Fibroblast of lung (primary cell): ENCODE results near the gene KLRG1. TPM values are rescaled to one million over a fixed set of nuclear protein-coding genes. Genes with fewer than 3 reads are reported as not detected.

Experiments used
- DNase-seq, 2 donors: peaks; one replicate each; pipeline versions ENCODE4 v3.0.0 to v3.0.0-alpha.2; 2010; ENCODE audit warnings: low read depth in 2 of 2
- H2AFZ ChIP-seq: 2 replicates; pipeline ENCODE4 v1.5.1; 2012; ENCODE audit warnings: low read length, control low read depth, inconsistent platforms
- H3K27ac ChIP-seq: 2 replicates; pipeline ENCODE4 v1.5.1; 2011; ENCODE audit warnings: low read length, control low read depth; ENCODE audit not compliant: insufficient read depth
- H3K27me3 ChIP-seq: 2 replicates; pipeline ENCODE4 v1.5.1; 2011; ENCODE audit warnings: mild to moderate bottlenecking, low read length; ENCODE audit not compliant: control insufficient read depth, insufficient read depth
- H3K36me3 ChIP-seq: 2 replicates; pipeline ENCODE4 v1.5.1; 2011; ENCODE audit warnings: low read length; ENCODE audit not compliant: control insufficient read depth, insufficient read depth
- H3K4me1 ChIP-seq: 2 replicates; pipeline ENCODE4 v1.5.1; 2011; ENCODE audit warnings: low read length; ENCODE audit not compliant: control insufficient read depth, insufficient read depth; ENCODE audit errors: extremely low read depth
- H3K4me2 ChIP-seq: 2 replicates; pipeline ENCODE4 v1.5.1; 2011; ENCODE audit warnings: low read length, control low read depth; ENCODE audit not compliant: insufficient read depth; ENCODE audit errors: extremely low read depth
- H3K4me3 ChIP-seq, 4 experiments: fragments of 200-600 bp in 1 of 4; sonication (generic) in 1 of 4; replicated peaks in 1 of 4; 2 replicates each; pipeline ENCODE4 v1.5.1; 2011 to 2016; ENCODE audit warnings: low read length in 4 of 4, low read depth in 3 of 4, mild to moderate bottlenecking in 3 of 4, control low read depth in 2 of 4, inconsistent platforms in 1 of 4, mixed read lengths in 1 of 4; ENCODE audit not compliant: insufficient read depth in 1 of 4; ENCODE audit errors: control extremely low read depth in 1 of 4
- H3K79me2 ChIP-seq: 2 replicates; pipeline ENCODE4 v1.5.1; 2012; ENCODE audit warnings: mild to moderate bottlenecking, low read length, inconsistent platforms; ENCODE audit not compliant: control insufficient read depth, insufficient read depth
- H3K9ac ChIP-seq: 2 replicates; pipeline ENCODE4 v1.5.1; 2011; ENCODE audit warnings: mild to moderate bottlenecking, low read length, control low read depth; ENCODE audit not compliant: insufficient read depth
- H3K9me3 ChIP-seq: 2 replicates; pipeline ENCODE4 v1.5.1; 2012; ENCODE audit warnings: low read depth, low read length; ENCODE audit not compliant: control insufficient read depth, insufficient read depth
- H4K20me1 ChIP-seq: 2 replicates; pipeline ENCODE4 v1.5.1; 2011; ENCODE audit warnings: low read length; ENCODE audit not compliant: control insufficient read depth, insufficient read depth; ENCODE audit errors: extremely low read depth
- CTCF ChIP-seq, 2 donors: IDR thresholded peaks in 1 of 2; conservative IDR thresholded peaks in 1 of 2; 1 replicate in 1 of 2; 2 replicates in 1 of 2; pipeline ENCODE4 v1.5.1; 2011 to 2012; ENCODE audit warnings: low read length in 2 of 2, control low read depth in 1 of 2, inconsistent platforms in 1 of 2, low read depth in 1 of 2, mild to moderate bottlenecking in 1 of 2
- EZH2 ChIP-seq: IDR thresholded peaks from 2 replicates; pipeline ENCODE4 v1.5.1; 2012; ENCODE audit warnings: low read length, control low read depth, mild to moderate bottlenecking; ENCODE audit errors: missing control alignments
- polyA plus RNA-seq, 2 donors: library from polyadenylated mRNA; depleted of rRNA in 1 of 2; stranded (reverse) in 1 of 2; unstranded in 1 of 2; fragments of >200 nt; gene quantifications; 2 replicates each; pipeline ENCODE4 v1.2.1, GENCODE V29; 2011 to 2012; ENCODE audit warnings: missing spikeins in 1 of 2
- total RNA-seq: library from RNA; depleted of rRNA; stranded (reverse); fragments of >200 nt; gene quantifications from 2 replicates; pipeline ENCODE4 v1.2.1, GENCODE V29; 2014

Gene KLRG1
- total and polyA plus RNA-seq, 2 donors (not counting 1 experiment from before 2014, with no cell fraction given): 1.0 to 1.8 TPM

GRCh38 chr12:9036227-9036626 lies 46.9 kb downstream of the KLRG1 start:
- H3K4me3 ChIP-seq: no peak overlapping the region
- H4K20me1 ChIP-seq: no peaks in the 10 kb centered on the region
- no peaks in the 10 kb centered on the region for H3K79me2 ChIP-seq
- no peak for TF ChIP-seq CTCF (conservative IDR thresholded peaks at IDR 0.05 in 1 of 2, IDR thresholded peaks at IDR 0.05 in 1 of 2; ENCODE audit: low read depth in 1 of 2, low read length in 2 of 2)
- TF ChIP-seq EZH2: no peak
- H3K4me2 ChIP-seq: no peak overlapping the region
- H3K27ac ChIP-seq: no peak overlapping the region
- no peaks in the 10 kb centered on the region for H3K9me3 ChIP-seq
- no peaks in the 10 kb centered on the region for H3K36me3 ChIP-seq
- no peak for DNase-seq
- no peak overlapping the region for H3K9ac ChIP-seq
- H2AFZ ChIP-seq: no peak overlapping the region
- no peaks in the 10 kb centered on the region for H3K4me1 ChIP-seq
- no peaks in the 10 kb centered on the region for H3K27me3 ChIP-seq

DNA sequence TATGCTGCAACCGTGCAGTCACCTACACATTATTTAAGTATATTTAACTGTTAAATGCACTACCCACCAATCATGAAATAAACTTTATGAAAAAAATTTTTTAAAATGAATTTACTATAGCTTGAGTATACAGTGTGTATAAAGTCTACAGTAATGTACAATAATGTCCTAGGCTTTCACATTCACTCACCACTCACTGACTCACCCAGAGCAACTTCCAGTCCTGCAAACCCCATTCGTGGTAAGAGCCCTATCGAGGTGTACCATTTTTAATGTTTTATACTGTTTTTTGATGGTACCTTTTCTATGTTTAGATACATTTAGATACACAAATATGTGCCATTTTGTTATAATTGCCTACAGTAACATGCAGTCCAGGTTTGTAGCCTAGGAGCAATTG lies 48.1 kb downstream of the KLRG1 start:
- no peak overlapping the region for H3K27ac ChIP-seq
- no peaks in the 10 kb centered on the region for H3K79me2 ChIP-seq

GRCh38 chr12:9039397-9039977 lies 50.1 kb downstream of the KLRG1 start:
- TF ChIP-seq EZH2 (no peak), CTCF (conservative IDR thresholded peaks at IDR 0.05 in 1 of 2, IDR thresholded peaks at IDR 0.05 in 1 of 2; ENCODE audit: low read depth in 1 of 2, low read length in 2 of 2) (peak; percentile 66 to 77)
- Histone ChIP-seq H3K27me3 (no peaks in the 10 kb centered on the region), H3K9ac (no peak overlapping the region), H3K9me3 (no peaks in the 10 kb centered on the region), H3K36me3 (no peaks in the 10 kb centered on the region), H3K4me2 (no peak overlapping the region), H2AFZ (no peak overlapping the region), H3K27ac (no peak overlapping the region), H3K4me1 (no peaks in the 10 kb centered on the region), H4K20me1 (no peaks in the 10 kb centered on the region), H3K79me2 (no peaks in the 10 kb centered on the region), H3K4me3 (no peak overlapping the region)
- peak; percentile 27 to 59 for DNase-seq

More for the DNA sequence above, 48.1 kb downstream of the KLRG1 start:
- no peaks in the 10 kb centered on the region for H4K20me1 ChIP-seq
- H2AFZ ChIP-seq: no peak overlapping the region
- TF ChIP-seq EZH2 (no peak), CTCF (conservative IDR thresholded peaks at IDR 0.05 in 1 of 2, IDR thresholded peaks at IDR 0.05 in 1 of 2; ENCODE audit: low read depth in 1 of 2, low read length in 2 of 2) (no peak)
- H3K4me1 ChIP-seq: no peaks in the 10 kb centered on the region
- H3K27me3 ChIP-seq: no peaks in the 10 kb centered on the region
- no peak overlapping the region for H3K4me3 ChIP-seq
- H3K9ac ChIP-seq: no peak overlapping the region
- DNase-seq: no peak
- H3K9me3 ChIP-seq: no peaks in the 10 kb centered on the region
- H3K4me2 ChIP-seq: no peak overlapping the region
- no peaks in the 10 kb centered on the region for H3K36me3 ChIP-seq
